SK-N-SH (cell line): ENCODE data around the gene STIM2.

Experiments
- EZH2phosphoT487 ChIP-seq: fragments of 200-600 bp; sonication (generic); IDR thresholded peaks from 2 replicates; pipeline ENCODE4 v1.6.1; 2017; ENCODE audit warnings: low read depth, mixed run types, mild to moderate bottlenecking, antibody characterized with exemption, moderate library complexity, borderline replicate concordance
- MAX ChIP-seq: IDR thresholded peaks from 2 replicates; pipeline ENCODE4 v1.4.0; 2012; ENCODE audit warnings: low read depth
- POLR2AphosphoS5 ChIP-seq: IDR thresholded peaks from 2 replicates; pipeline ENCODE4 v1.6.1; 2012; ENCODE audit warnings: low read depth, low read length
- RFX5 ChIP-seq: IDR thresholded peaks from 2 replicates; pipeline ENCODE4 v1.6.1; 2012; ENCODE audit warnings: mild to moderate bottlenecking, improper control_type of control experiment, low read length
- TCF12 ChIP-seq: IDR thresholded peaks from 2 replicates; pipeline ENCODE4 v1.4.0; 2012

DNA sequence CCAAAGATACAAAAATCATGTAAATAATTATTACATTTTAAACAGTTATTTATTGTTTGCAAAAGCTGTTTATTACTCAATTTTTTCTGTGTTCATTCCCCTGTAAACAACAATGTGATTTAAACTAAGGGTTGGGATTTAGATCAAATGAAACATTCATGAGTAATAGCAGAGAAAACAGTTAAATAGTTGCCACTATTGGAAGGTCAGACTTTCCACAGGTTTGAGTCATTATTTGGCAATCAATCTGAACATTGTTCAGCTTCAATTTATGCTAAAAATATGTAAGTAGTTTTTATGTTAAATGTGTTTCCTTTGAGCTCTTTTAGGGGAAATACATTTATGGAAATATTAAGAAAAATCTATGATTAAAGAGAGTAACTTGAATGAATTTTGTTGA is 144.9 kb downstream of the STIM2 start:
- TF ChIP-seq MAX = no peak
- no peak for TF ChIP-seq RFX5
- no peak for TF ChIP-seq POLR2AphosphoS5
- TF ChIP-seq EZH2phosphoT487 = no peak
- TF ChIP-seq TCF12 = peak; percentile 69; the same call in 1 of the 2 replicates
